Measurements from ENCODE around the gene HIP1R.
"Not testable (repeated sequence)": the region's sequence is repeated elsewhere in the genome, so short reads cannot be mapped to it uniquely, and the experiment has no call there.

Gene HIP1R

DNA sequence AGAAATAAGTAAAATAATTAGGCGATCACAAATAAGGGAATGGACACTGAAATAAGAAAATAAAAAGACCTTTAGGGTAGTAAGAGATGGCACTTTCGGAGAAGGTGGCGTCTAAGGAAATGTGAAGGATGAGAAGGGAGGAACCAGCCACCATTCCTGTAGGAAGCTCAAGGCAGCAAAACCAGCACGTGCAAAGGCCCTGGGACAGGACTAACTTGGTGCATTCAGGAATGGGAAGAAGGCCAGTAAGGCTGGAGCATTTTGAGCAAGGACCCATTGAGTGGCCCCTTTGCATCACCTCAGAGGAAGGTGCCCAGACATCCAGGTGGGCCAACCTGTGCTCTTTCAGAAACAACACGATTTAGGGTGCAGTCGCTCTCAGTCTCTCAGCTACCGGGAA is 61.4 kb downstream of the HIP1R start:
- DNase-seq: no peak

- DNase-seq: no peak
Measured at GRCh38 chr12:122899887-122900286, 64.6 kb downstream of the HIP1R start.

GRCh38 chr12:122902854-122903692 is 67.8 kb downstream of the HIP1R start:
- no peak for DNase-seq

- DNase-seq: no peak
Measured at GRCh38 chr12:122903693-122904034, 68.4 kb downstream of the HIP1R start.

- not testable (repeated sequence) for DNase-seq
Measured at GRCh38 chr12:122905258-122905657, 70.0 kb downstream of the HIP1R start.

GRCh38 chr12:122908915-122909314 is 73.7 kb downstream of the HIP1R start:
- DNase-seq: no peak

DNA sequence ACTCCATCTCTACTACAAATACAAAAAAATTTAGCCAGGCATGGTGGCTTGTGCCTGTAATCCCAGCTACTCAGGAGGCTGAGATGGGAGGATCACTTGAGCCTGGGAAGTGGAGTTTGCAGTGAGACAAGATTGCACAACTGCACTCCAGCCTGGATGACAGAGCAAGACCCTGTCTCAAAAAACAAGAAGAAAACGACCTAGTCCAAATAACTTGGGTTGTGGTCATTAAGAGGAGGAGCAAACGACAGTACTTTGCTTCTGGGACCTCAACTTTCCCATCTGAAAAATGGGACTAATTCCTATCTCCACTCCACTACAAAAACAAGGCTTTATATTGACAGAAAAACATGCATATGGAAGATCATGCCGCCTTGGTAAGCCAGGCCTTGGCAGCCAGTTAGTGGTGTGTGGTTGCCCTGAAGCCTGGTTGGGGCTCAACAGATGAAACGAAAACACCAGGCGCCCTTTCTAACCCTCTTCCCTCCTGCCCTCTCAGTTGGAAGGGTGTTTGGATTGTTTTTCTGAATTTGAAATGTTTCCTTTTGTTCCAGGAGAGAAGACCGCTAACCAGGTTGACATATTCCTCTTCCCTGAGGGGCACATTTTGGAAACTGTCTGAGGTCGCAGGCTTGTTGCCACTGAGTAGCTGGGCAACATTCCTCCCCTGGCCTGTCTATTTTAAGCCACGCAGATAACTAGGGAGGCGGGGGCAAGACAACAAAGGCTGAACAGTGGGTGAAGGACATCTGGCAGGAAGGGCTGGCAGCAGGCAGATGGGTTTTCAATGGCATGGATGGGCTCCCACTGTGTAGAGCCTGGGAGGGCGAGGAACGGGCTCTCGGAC is 74.4 kb downstream of the HIP1R start:
- no peak for DNase-seq

All from AML-193 (cell line).